OCI-M2 (cell line): ENCODE data around the gene CEP68.
A peak's percentile ranks its signal among the peaks of the same experiment; 100 is the strongest.
"Not testable (repeated sequence)": the region's sequence is repeated elsewhere in the genome, so short reads cannot be mapped to it uniquely, and the experiment has no call there.

Source experiments
- DNase-seq: peaks from one replicate; lab custom pipeline; 2025; ENCODE audit not compliant: unreplicated experiment; lab: John Stamatoyannopoulos, UW

CEP68 gene

GRCh38 chr2:65079017-65079416 lies 22.8 kb downstream of the CEP68 start:
- no peak for DNase-seq

GRCh38 chr2:65081232-65081685 lies 25.0 kb downstream of the CEP68 start:
- DNase-seq = peak; percentile 16

- DNase-seq = no peak
Measured at GRCh38 chr2:65085148-65085547, 28.9 kb downstream of the CEP68 start.

GRCh38 chr2:65092791-65093190 lies 36.6 kb downstream of the CEP68 start:
- no peak for DNase-seq

GRCh38 chr2:65093211-65093610 lies 37.0 kb downstream of the CEP68 start:
- no peak for DNase-seq

- DNase-seq = no peak
Measured at GRCh38 chr2:65096948-65097347, 40.7 kb downstream of the CEP68 start.

- DNase-seq = no peak
Measured at GRCh38 chr2:65097844-65098243, 41.6 kb downstream of the CEP68 start.

GRCh38 chr2:65098741-65099140 lies 42.5 kb downstream of the CEP68 start:
- DNase-seq = no peak

GRCh38 chr2:65101071-65101470 lies 44.9 kb downstream of the CEP68 start:
- DNase-seq = no peak

GRCh38 chr2:65103013-65103715 lies 46.9 kb downstream of the CEP68 start:
- DNase-seq = no peak

GRCh38 chr2:65107530-65107929 lies 51.3 kb downstream of the CEP68 start:
- no peak for DNase-seq

- DNase-seq = no peak
Measured at GRCh38 chr2:65108780-65109179, 52.6 kb downstream of the CEP68 start.

GRCh38 chr2:65112633-65113032 lies 56.4 kb downstream of the CEP68 start:
- no peak for DNase-seq

- DNase-seq = no peak
Measured at GRCh38 chr2:65113229-65113628, 57.0 kb downstream of the CEP68 start.

- DNase-seq = no peak
Measured at GRCh38 chr2:65113816-65114215, 57.6 kb downstream of the CEP68 start.

GRCh38 chr2:65114921-65115320 lies 58.7 kb downstream of the CEP68 start:
- DNase-seq = no peak

GRCh38 chr2:65116645-65117044 lies 60.4 kb downstream of the CEP68 start:
- DNase-seq = no peak

- DNase-seq = no peak
Measured at GRCh38 chr2:65120990-65121693, 64.9 kb downstream of the CEP68 start.

GRCh38 chr2:65122313-65122712 lies 66.1 kb downstream of the CEP68 start:
- DNase-seq = no peak

GRCh38 chr2:65125457-65125856 lies 69.2 kb downstream of the CEP68 start:
- DNase-seq = not testable (repeated sequence)

- DNase-seq = no peak
Measured at GRCh38 chr2:65128297-65129190, 72.3 kb downstream of the CEP68 start.
